IMR-90 (cell line): ENCODE measurements around the gene SMIM24.

Experiments
- CEBPB ChIP-seq: IDR thresholded peaks from 2 replicates; pipeline ENCODE4 v1.6.1; 2012; ENCODE audit warnings: low read depth, low read length, improper control_type of control experiment
- CHD1 ChIP-seq: IDR thresholded peaks from 2 replicates; pipeline ENCODE4 v1.6.1; 2012; ENCODE audit warnings: low read depth, low read length, improper control_type of control experiment
- CTCF ChIP-seq: conservative IDR thresholded peaks from 2 replicates; pipeline ENCODE4 v1.5.1; 2012; ENCODE audit warnings: mild to moderate bottlenecking, low read depth, low read length, improper control_type of control experiment
- FOS ChIP-seq: fragments of 150-350 bp; IDR thresholded peaks from 2 replicates; pipeline ENCODE4 v1.6.1; 2016; ENCODE audit warnings: low read depth, low read length
- MAZ ChIP-seq: IDR thresholded peaks from 2 replicates; pipeline ENCODE4 v1.6.1; 2012; ENCODE audit warnings: low read depth, mild to moderate bottlenecking, low read length, improper control_type of control experiment, moderate library complexity, borderline replicate concordance
- MXI1 ChIP-seq: IDR thresholded peaks from 2 replicates; pipeline ENCODE4 v1.6.1; 2012; ENCODE audit warnings: low read depth, mild to moderate bottlenecking, low read length, moderate library complexity, borderline replicate concordance
- POLR2A ChIP-seq: IDR thresholded peaks from 2 replicates; pipeline ENCODE4 v1.6.1; 2012; ENCODE audit warnings: mild to moderate bottlenecking, low read depth, low read length
- RCOR1 ChIP-seq: IDR thresholded peaks from 2 replicates; pipeline ENCODE4 v1.6.1; 2012; ENCODE audit warnings: mild to moderate bottlenecking, low read length, improper control_type of control experiment; ENCODE audit not compliant: insufficient replicate concordance
- RFX5 ChIP-seq: IDR thresholded peaks from 2 replicates; pipeline ENCODE4 v1.8.0; 2012; ENCODE audit warnings: low read depth, mild to moderate bottlenecking, low read length, moderate library complexity
- SMC3 ChIP-seq: fragments of 150-350 bp; IDR thresholded peaks from 2 replicates; pipeline ENCODE4 v1.6.1; 2016; ENCODE audit warnings: low read depth, mild to moderate bottlenecking, antibody characterized with exemption, low read length, moderate library complexity
- USF2 ChIP-seq: fragments of 150-350 bp; IDR thresholded peaks from 2 replicates; pipeline ENCODE4 v1.6.1; 2017; ENCODE audit warnings: mild to moderate bottlenecking, antibody characterized with exemption, low read length, low read depth

DNA sequence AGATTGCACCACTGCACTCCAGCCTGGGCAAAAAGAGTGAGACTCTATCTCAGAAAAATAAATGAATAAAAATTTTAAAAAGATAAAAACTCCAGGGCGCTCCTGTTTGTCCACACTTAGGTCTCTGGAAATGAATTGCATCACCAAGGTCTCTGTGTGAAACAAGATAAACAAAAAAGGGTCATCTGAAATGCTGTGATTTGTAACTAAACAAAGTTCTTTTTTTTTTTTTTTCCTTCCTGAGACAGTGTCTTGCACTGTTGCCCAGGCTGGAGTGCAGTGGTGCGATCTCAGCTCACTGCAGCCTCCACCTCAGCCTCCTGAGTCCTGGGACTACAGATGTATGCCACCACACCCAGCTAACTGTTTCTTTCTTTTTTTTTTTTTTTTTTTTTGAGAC is 37.3 kb upstream of the SMIM24 start:
- TF ChIP-seq CTCF (no peak), SMC3 (no peak), CHD1 (no peak), MAZ (no peak), POLR2A (no peak), USF2 (no peak), CEBPB (peak; percentile 35; the same call in 1 of the 2 replicates), RFX5 (no peak), MXI1 (no peak), FOS (no peak), RCOR1 (no peak)
